ENCODE results near the gene ZMYND11. TPM values are rescaled to one million over a fixed set of nuclear protein-coding genes. Genes with fewer than 3 reads are reported as not detected.
A peak's percentile ranks its signal among the peaks of the same experiment; 100 is the strongest.

The ZMYND11 gene
- total RNA-seq, 4 donors from 2014 or later: 127 to 179 (median 154) TPM

- H3K27ac ChIP-seq: no peak overlapping the region
- no peak for TF ChIP-seq POLR2A (IDR thresholded peaks at IDR 0.05)
- TF ChIP-seq, protein P1, sequence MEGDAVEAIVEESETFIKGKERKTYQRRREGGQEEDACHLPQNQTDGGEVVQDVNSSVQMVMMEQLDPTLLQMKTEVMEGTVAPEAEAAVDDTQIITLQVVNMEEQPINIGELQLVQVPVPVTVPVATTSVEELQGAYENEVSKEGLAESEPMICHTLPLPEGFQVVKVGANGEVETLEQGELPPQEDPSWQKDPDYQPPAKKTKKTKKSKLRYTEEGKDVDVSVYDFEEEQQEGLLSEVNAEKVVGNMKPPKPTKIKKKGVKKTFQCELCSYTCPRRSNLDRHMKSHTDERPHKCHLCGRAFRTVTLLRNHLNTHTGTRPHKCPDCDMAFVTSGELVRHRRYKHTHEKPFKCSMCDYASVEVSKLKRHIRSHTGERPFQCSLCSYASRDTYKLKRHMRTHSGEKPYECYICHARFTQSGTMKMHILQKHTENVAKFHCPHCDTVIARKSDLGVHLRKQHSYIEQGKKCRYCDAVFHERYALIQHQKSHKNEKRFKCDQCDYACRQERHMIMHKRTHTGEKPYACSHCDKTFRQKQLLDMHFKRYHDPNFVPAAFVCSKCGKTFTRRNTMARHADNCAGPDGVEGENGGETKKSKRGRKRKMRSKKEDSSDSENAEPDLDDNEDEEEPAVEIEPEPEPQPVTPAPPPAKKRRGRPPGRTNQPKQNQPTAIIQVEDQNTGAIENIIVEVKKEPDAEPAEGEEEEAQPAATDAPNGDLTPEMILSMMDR (IDR thresholded peaks at IDR 0.05): peak in 2 of 6 experiments; percentile 10 to 11
- no peaks in the 10 kb centered on the region for H3K27me3 ChIP-seq
- peaks cover 8 to 16% of the 10 kb centered on the region in 2 donors for H3K4me1 ChIP-seq
- H3K9me3 ChIP-seq: no peaks in the 10 kb centered on the region
- peak; percentile 23 to 31 for DNase-seq
- intact Hi-C loops (cut with DNase I): no loop called here
- WGBS, 2 donors: 46 to 47% methylated on average over 9 of the region's 9 CpGs
- H3K36me3 ChIP-seq: peaks cover 0 to 2% of the 10 kb centered on the region in 2 donors
- no peak overlapping the region for H3K4me3 ChIP-seq (replicated peaks in 1 of 3)
Measured at GRCh38 chr10:234708-235406, 99.6 kb downstream of the ZMYND11 start.

GRCh38 chr10:235915-236314 lies 100.7 kb downstream of the ZMYND11 start:
- Histone ChIP-seq H3K4me1 (peaks cover 8 to 16% of the 10 kb centered on the region in 2 donors), H3K27ac (no peak overlapping the region), H3K4me3 (replicated peaks in 1 of 3) (no peak overlapping the region), H3K36me3 (peaks cover 2 to 8% of the 10 kb centered on the region in 2 donors), H3K27me3 (no peaks in the 10 kb centered on the region), H3K9me3 (no peaks in the 10 kb centered on the region)
- intact Hi-C loops (cut with DNase I): no loop called here
- no peak for DNase-seq
- WGBS, 2 donors: 74 to 80% methylated on average over 3 of the region's 3 CpGs
- TF ChIP-seq POLR2A (IDR thresholded peaks at IDR 0.05): no peak
- TF ChIP-seq, protein P1 (IDR thresholded peaks at IDR 0.05): no peak

- WGBS, 2 donors: 96% methylated on average over 6 of the region's 6 CpGs
- Histone ChIP-seq H3K4me3 (replicated peaks in 1 of 3) (no peak overlapping the region), H3K27me3 (no peaks in the 10 kb centered on the region), H3K9me3 (no peaks in the 10 kb centered on the region), H3K27ac (no peak overlapping the region), H3K4me1 (peaks cover 3 to 5% of the 10 kb centered on the region in 2 donors), H3K36me3 (peaks cover 9 to 21% of the 10 kb centered on the region in 2 donors)
- no peak for TF ChIP-seq POLR2A (IDR thresholded peaks at IDR 0.05)
- TF ChIP-seq, protein P1 (IDR thresholded peaks at IDR 0.05): no peak
- intact Hi-C loops (cut with DNase I): no loop called here
- DNase-seq: no peak
Measured at GRCh38 chr10:239109-239508, 103.9 kb downstream of the ZMYND11 start.

- no peak overlapping the region for H3K4me3 ChIP-seq (replicated peaks in 1 of 3)
- no peaks in the 10 kb centered on the region for H3K27me3 ChIP-seq
- TF ChIP-seq, protein P1 (IDR thresholded peaks at IDR 0.05): no peak
- TF ChIP-seq POLR2A (IDR thresholded peaks at IDR 0.05): no peak
- 85 to 93% methylated on average over 6 of the region's 6 CpGs for WGBS, 2 donors
- H3K9me3 ChIP-seq: no peaks in the 10 kb centered on the region
- DNase-seq: no peak
- H3K27ac ChIP-seq: no peak overlapping the region
- intact Hi-C loops (cut with DNase I): no loop called here
- H3K4me1 ChIP-seq: no peaks in the 10 kb centered on the region
- peaks cover 9 to 26% of the 10 kb centered on the region in 2 donors for H3K36me3 ChIP-seq
Measured at GRCh38 chr10:241451-241850, 106.2 kb downstream of the ZMYND11 start.

- Histone ChIP-seq H3K27me3 (no peaks in the 10 kb centered on the region), H3K9me3 (no peaks in the 10 kb centered on the region)
- WGBS, 2 donors: 74 to 82% methylated on average over 9 of the region's 9 CpGs
Measured at GRCh38 chr10:241966-242643, 106.8 kb downstream of the ZMYND11 start.

More at GRCh38 chr10:241966-242643, 106.8 kb downstream of the ZMYND11 start:
- TF ChIP-seq, protein P1 (IDR thresholded peaks at IDR 0.05): no peak
- TF ChIP-seq POLR2A (IDR thresholded peaks at IDR 0.05): no peak
- no peak overlapping the region for H3K27ac ChIP-seq
- DNase-seq: no peak
- H3K4me1 ChIP-seq: no peaks in the 10 kb centered on the region
- peaks cover 12 to 32% of the 10 kb centered on the region in 2 donors for H3K36me3 ChIP-seq
- no peak overlapping the region for H3K4me3 ChIP-seq (replicated peaks in 1 of 3)
- intact Hi-C loops (cut with DNase I): no loop called here
